MM.1S (cell line): ENCODE measurements around the gene TSPAN4.

Source experiments
- DNase-seq: peaks from one replicate; pipeline ENCODE4 v3.0.0-alpha.2; 2015
- H2AFZ ChIP-seq: fragments of 300-600 bp; sonication (generic); 2 replicates; pipeline ENCODE4 v1.6.0; 2016; ENCODE audit warnings: antibody characterized with exemption, low read length
- H3F3A ChIP-seq: fragments of 300-600 bp; sonication (generic); 2 replicates; pipeline ENCODE4 v1.6.1; 2016; ENCODE audit warnings: mild to moderate bottlenecking, antibody characterized with exemption, low read length, moderate library complexity, mixed read lengths; ENCODE audit not compliant: insufficient read depth
- H3K27ac ChIP-seq: fragments of 300-600 bp; sonication (generic); 2 replicates; pipeline ENCODE4 v1.5.1; 2016; ENCODE audit warnings: mild to moderate bottlenecking, low read length
- H3K27me3 ChIP-seq: fragments of 300-600 bp; sonication (generic); replicated peaks from 2 replicates; pipeline ENCODE4 v1.6.0; 2016; ENCODE audit warnings: low read length; ENCODE audit not compliant: insufficient read depth
- H3K36me3 ChIP-seq: fragments of 300-600 bp; sonication (generic); replicated peaks from 2 replicates; pipeline ENCODE4 v1.6.1; 2016; ENCODE audit warnings: mild to moderate bottlenecking, low read length, mixed read lengths; ENCODE audit not compliant: insufficient read depth
- H3K4me1 ChIP-seq: fragments of 300-600 bp; sonication (generic); 2 replicates; pipeline ENCODE4 v1.6.1; 2016; ENCODE audit warnings: low read length, mixed read lengths
- H3K4me2 ChIP-seq: fragments of 300-600 bp; sonication (generic); 2 replicates; pipeline ENCODE4 v1.6.0; 2016; ENCODE audit warnings: low read depth, low read length
- H3K4me3 ChIP-seq: fragments of 300-600 bp; sonication (generic); 2 replicates; pipeline ENCODE4 v1.5.1; 2016; ENCODE audit warnings: low read length, mixed read lengths
- H3K79me2 ChIP-seq: fragments of 300-600 bp; sonication (generic); 2 replicates; pipeline ENCODE4 v1.6.1; 2016; ENCODE audit warnings: mixed run types, low read length, mixed read lengths
- H3K9ac ChIP-seq: fragments of 300-600 bp; sonication (generic); 2 replicates; pipeline ENCODE4 v1.6.1; 2016; ENCODE audit warnings: low read length, mixed read lengths
- H3K9me2 ChIP-seq: fragments of 300-600 bp; sonication (generic); replicated peaks from 2 replicates; pipeline ENCODE4 v1.6.1; 2016; ENCODE audit warnings: mild to moderate bottlenecking, low read length, mixed read lengths; ENCODE audit not compliant: insufficient read depth
- H3K9me3 ChIP-seq: fragments of 300-600 bp; sonication (generic); replicated peaks from 2 replicates; pipeline ENCODE4 v1.6.1; 2016; ENCODE audit warnings: mild to moderate bottlenecking, low read length, mixed read lengths; ENCODE audit not compliant: insufficient read depth
- H4K20me1 ChIP-seq: fragments of 300-600 bp; sonication (generic); 2 replicates; pipeline ENCODE4 v1.6.1; 2016; ENCODE audit warnings: mild to moderate bottlenecking, low read length, moderate library complexity, mixed read lengths; ENCODE audit not compliant: insufficient read depth
- CTCF ChIP-seq: fragments of 300-600 bp; sonication (generic); IDR thresholded peaks from 2 replicates; pipeline ENCODE4 v1.5.1; 2016; ENCODE audit warnings: antibody characterized with exemption, low read length, mixed read lengths
- EZH2 ChIP-seq: fragments of 300-600 bp; sonication (generic); optimal IDR thresholded peaks from 2 replicates; pipeline ENCODE3; 2017; ENCODE audit warnings: low read depth, mild to moderate bottlenecking, antibody characterized with exemption, low read length, mixed read lengths
- EZH2phosphoT487 ChIP-seq: fragments of 300-600 bp; sonication (generic); IDR thresholded peaks from 2 replicates; pipeline ENCODE4 v1.6.1; 2018; ENCODE audit warnings: antibody characterized with exemption, low read length

The TSPAN4 gene

GRCh38 chr11:796565-797295 is 45.9 kb upstream of the TSPAN4 start:
- Histone ChIP-seq H3K9ac (peak overlapping the region; percentile 85), H3K4me2 (peak overlapping the region; percentile 100), H3F3A (peaks cover 21% of the 10 kb centered on the region), H3K27ac (peak overlapping the region; percentile 67), H3K27me3 (no peaks in the 10 kb centered on the region), H4K20me1 (no peaks in the 10 kb centered on the region), H2AFZ (peak overlapping the region; percentile 69), H3K4me1 (no peaks in the 10 kb centered on the region), H3K36me3 (no peaks in the 10 kb centered on the region), H3K9me3 (no peaks in the 10 kb centered on the region), H3K4me3 (peak overlapping the region; percentile 84), H3K9me2 (no peaks in the 10 kb centered on the region), H3K79me2 (peaks cover 41% of the 10 kb centered on the region)
- no peak for DNase-seq
- TF ChIP-seq CTCF (no peak), EZH2 (no peak), EZH2phosphoT487 (no peak)

GRCh38 chr11:797296-798092 is 45.2 kb upstream of the TSPAN4 start:
- Histone ChIP-seq H3K36me3 (no peaks in the 10 kb centered on the region), H3K4me3 (peak overlapping the region; percentile 84), H3F3A (peaks cover 21% of the 10 kb centered on the region), H3K9me3 (no peaks in the 10 kb centered on the region), H3K4me2 (peak overlapping the region; percentile 100), H3K9ac (peak overlapping the region; percentile 85), H3K9me2 (no peaks in the 10 kb centered on the region), H4K20me1 (no peaks in the 10 kb centered on the region), H3K79me2 (peaks cover 45% of the 10 kb centered on the region), H3K27ac (peak overlapping the region; percentile 67; the same call in 1 of the 2 replicates), H2AFZ (peak overlapping the region; percentile 69), H3K4me1 (no peaks in the 10 kb centered on the region), H3K27me3 (no peaks in the 10 kb centered on the region)
- DNase-seq, result peak; percentile 78
- no peak for TF ChIP-seq CTCF
- TF ChIP-seq EZH2phosphoT487, result no peak
- no peak for TF ChIP-seq EZH2

- peak within 1 kb of the TSS; percentile 84 for H3K4me3 ChIP-seq
- H2AFZ ChIP-seq, result peak within 1 kb of the TSS; percentile 69
- peak within 1 kb of the TSS; percentile 100 for H3K4me2 ChIP-seq
- no peaks in the 10 kb centered on the region for H3K27me3 ChIP-seq
- peaks cover 51% of the 10 kb centered on the region for H3K79me2 ChIP-seq
- peaks cover 21% of the 10 kb centered on the region for H3F3A ChIP-seq
- H3K9ac ChIP-seq, result peak within 1 kb of the TSS; percentile 85
- H3K27ac ChIP-seq, result peak within 1 kb of the TSS; percentile 67; the same call in 1 of the 2 replicates
- H4K20me1 ChIP-seq, result no peaks in the 10 kb centered on the region
- no peaks in the 10 kb centered on the region for H3K9me2 ChIP-seq
- no peaks in the 10 kb centered on the region for H3K4me1 ChIP-seq
- DNase-seq, result peak; percentile 84
- H3K36me3 ChIP-seq, result no peaks in the 10 kb centered on the region
- no peaks in the 10 kb centered on the region for H3K9me3 ChIP-seq
- TF ChIP-seq EZH2 (no peak), CTCF (peak; percentile 62), EZH2phosphoT487 (no peak)
Measured at GRCh38 chr11:798093-798713, 44.4 kb upstream of the TSPAN4 start, which contains the start of gene SLC25A22. Gene SLC25A22 (minus strand): TSS chr11:798281. CDS start chr11:795006, 3,275 bp downstream.
